ENCODE results near the gene DACH1. TPM values are rescaled to one million over a fixed set of nuclear protein-coding genes. Genes with fewer than 3 reads are reported as not detected.

DACH1 gene
- total and polyA plus RNA-seq, 2 of the 8 experiments (the other 6 are each of a cell fraction or from before 2014, with no cell fraction given) = 0.12 to 0.67 TPM

- no peak for TF ChIP-seq E2F6 (IDR thresholded peaks at IDR 0.05)
- no peak for TF ChIP-seq FOSL1 (IDR thresholded peaks at IDR 0.05; ENCODE audit: insufficient read depth, low read depth, low read length)
- TF ChIP-seq RBBP5 (IDR thresholded peaks at IDR 0.05; ENCODE audit: borderline replicate concordance, low read depth, low read length) = no peak
- TF ChIP-seq YY1 (IDR thresholded peaks at IDR 0.05; ENCODE audit: low read depth, low read length) = no peak
- TF ChIP-seq KDM1A (IDR thresholded peaks at IDR 0.05; ENCODE audit: borderline replicate concordance, low read length) = no peak
- no peak for TF ChIP-seq CHD2 (IDR thresholded peaks at IDR 0.05; ENCODE audit: low read length)
- no peak for TF ChIP-seq BRCA1 (IDR thresholded peaks at IDR 0.05; ENCODE audit: low read depth, low read length)
- no peak for TF ChIP-seq CTBP2 (IDR thresholded peaks at IDR 0.05; ENCODE audit: borderline replicate concordance, insufficient read depth, insufficient read length, low read length)
These were observed 3.6 kb downstream of the DACH1 start (continued) for GRCh38 chr13:71863254-71863865.

All from H1 (cell line).